ENCODE data around the gene SHISA7.

DNA sequence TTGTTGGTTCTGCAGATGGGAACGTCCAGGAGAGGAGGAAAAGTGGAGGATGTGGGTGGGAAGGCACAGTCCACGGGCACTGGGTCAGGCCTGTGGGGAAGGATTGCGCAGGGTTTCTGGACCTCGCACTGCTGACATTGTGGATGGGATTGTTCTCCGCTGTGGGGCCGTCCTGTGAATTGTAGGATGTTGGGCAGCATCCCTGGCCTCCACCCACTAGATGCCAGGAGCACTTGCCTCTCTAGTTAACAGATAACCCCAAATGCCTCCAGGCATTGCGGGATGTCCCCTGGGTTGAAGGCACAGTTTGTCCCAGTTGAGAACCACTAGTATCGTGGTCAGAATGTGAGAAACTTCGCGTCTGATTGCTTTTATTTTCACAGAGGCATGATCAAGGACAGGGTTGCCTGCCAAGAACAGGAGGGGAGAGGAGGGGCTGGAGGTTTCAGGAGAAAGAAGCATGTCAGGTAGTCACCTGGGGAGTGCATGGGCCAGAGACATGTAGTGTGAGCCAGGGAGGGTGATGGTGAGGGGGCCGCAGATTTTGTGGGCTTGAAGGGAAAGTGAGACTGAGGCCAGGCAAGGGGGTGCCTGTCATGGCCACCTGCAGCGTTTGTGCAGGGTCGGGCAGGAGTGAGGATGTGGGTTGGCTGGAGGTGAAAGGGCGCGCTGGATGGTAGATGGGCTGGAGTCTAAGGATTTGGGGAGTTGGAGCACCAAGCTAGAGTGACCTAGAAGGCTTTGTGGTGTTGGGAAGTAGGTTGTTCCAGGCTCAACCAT is 36.5 kb upstream of the SHISA7 start:
- TF ChIP-seq POLR2AphosphoS5 (IDR thresholded peaks at IDR 0.05; ENCODE audit: low read depth, low read length) (no peak), EP300 (IDR thresholded peaks at IDR 0.05; ENCODE audit: borderline replicate concordance in 1 of 2, low read depth in 1 of 2, low read length in 1 of 2) (no peak), NFIC (IDR thresholded peaks at IDR 0.05; ENCODE audit: borderline replicate concordance) (no peak), EZH2phosphoT487 (IDR thresholded peaks at IDR 0.05; ENCODE audit: borderline replicate concordance, low read depth) (no peak), MXI1 (IDR thresholded peaks at IDR 0.05; ENCODE audit: low read depth, low read length) (no peak), NRF1 (IDR thresholded peaks at IDR 0.05; ENCODE audit: low read depth, low read length) (no peak), YY1 (IDR thresholded peaks at IDR 0.05; ENCODE audit: low read depth) (no peak), RAD21 (IDR thresholded peaks at IDR 0.05; ENCODE audit: low read length) (no peak), TCF12 (IDR thresholded peaks at IDR 0.05) (no peak), TAF1 (IDR thresholded peaks at IDR 0.05; ENCODE audit: borderline replicate concordance, low read depth, low read length) (no peak)
- TF ChIP-seq, protein P1, sequence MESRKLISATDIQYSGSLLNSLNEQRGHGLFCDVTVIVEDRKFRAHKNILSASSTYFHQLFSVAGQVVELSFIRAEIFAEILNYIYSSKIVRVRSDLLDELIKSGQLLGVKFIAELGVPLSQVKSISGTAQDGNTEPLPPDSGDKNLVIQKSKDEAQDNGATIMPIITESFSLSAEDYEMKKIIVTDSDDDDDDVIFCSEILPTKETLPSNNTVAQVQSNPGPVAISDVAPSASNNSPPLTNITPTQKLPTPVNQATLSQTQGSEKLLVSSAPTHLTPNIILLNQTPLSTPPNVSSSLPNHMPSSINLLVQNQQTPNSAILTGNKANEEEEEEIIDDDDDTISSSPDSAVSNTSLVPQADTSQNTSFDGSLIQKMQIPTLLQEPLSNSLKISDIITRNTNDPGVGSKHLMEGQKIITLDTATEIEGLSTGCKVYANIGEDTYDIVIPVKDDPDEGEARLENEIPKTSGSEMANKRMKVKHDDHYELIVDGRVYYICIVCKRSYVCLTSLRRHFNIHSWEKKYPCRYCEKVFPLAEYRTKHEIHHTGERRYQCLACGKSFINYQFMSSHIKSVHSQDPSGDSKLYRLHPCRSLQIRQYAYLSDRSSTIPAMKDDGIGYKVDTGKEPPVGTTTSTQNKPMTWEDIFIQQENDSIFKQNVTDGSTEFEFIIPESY (IDR thresholded peaks at IDR 0.05; ENCODE audit: borderline replicate concordance, low read depth), result no peak
- TF ChIP-seq, protein P2, sequence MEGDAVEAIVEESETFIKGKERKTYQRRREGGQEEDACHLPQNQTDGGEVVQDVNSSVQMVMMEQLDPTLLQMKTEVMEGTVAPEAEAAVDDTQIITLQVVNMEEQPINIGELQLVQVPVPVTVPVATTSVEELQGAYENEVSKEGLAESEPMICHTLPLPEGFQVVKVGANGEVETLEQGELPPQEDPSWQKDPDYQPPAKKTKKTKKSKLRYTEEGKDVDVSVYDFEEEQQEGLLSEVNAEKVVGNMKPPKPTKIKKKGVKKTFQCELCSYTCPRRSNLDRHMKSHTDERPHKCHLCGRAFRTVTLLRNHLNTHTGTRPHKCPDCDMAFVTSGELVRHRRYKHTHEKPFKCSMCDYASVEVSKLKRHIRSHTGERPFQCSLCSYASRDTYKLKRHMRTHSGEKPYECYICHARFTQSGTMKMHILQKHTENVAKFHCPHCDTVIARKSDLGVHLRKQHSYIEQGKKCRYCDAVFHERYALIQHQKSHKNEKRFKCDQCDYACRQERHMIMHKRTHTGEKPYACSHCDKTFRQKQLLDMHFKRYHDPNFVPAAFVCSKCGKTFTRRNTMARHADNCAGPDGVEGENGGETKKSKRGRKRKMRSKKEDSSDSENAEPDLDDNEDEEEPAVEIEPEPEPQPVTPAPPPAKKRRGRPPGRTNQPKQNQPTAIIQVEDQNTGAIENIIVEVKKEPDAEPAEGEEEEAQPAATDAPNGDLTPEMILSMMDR (IDR thresholded peaks at IDR 0.05), result no peak
- TF ChIP-seq, protein P3, sequence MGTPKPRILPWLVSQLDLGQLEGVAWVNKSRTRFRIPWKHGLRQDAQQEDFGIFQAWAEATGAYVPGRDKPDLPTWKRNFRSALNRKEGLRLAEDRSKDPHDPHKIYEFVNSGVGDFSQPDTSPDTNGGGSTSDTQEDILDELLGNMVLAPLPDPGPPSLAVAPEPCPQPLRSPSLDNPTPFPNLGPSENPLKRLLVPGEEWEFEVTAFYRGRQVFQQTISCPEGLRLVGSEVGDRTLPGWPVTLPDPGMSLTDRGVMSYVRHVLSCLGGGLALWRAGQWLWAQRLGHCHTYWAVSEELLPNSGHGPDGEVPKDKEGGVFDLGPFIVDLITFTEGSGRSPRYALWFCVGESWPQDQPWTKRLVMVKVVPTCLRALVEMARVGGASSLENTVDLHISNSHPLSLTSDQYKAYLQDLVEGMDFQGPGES (IDR thresholded peaks at IDR 0.05; ENCODE audit: low read depth, low read length), result no peak
